GM18951 (cell line): ENCODE data around the gene SF3B3.

Source experiments
- POLR2A ChIP-seq: IDR thresholded peaks from 4 replicates; pipeline ENCODE4 v1.6.1; 2011; ENCODE audit warnings: mild to moderate bottlenecking; ENCODE audit not compliant: insufficient read length, insufficient read depth; ENCODE audit errors: extremely low read depth
- in situ Hi-C: fragments of 300-500 bp; cut with MboI; formaldehyde crosslinking; loops from one replicate; pipeline ENCODE4 v1.12.0; 2022; ENCODE audit warnings: low sequenced_read_pairs, mixed read lengths, inconsistent platforms; ENCODE audit not compliant: unreplicated experiment

The SF3B3 gene

GRCh38 chr16:70490261-70490660 lies 33.4 kb upstream of the SF3B3 start:
- no peak for TF ChIP-seq POLR2A
- in situ Hi-C loops = no loop called here

- no peak for TF ChIP-seq POLR2A
Observed at GRCh38 chr16:70493802-70494201, 29.8 kb upstream of the SF3B3 start.

GRCh38 chr16:70494202-70494770 lies 29.3 kb upstream of the SF3B3 start:
- TF ChIP-seq POLR2A = no peak
- in situ Hi-C loops = no loop called here

More at GRCh38 chr16:70493802-70494201, 29.8 kb upstream of the SF3B3 start:
- in situ Hi-C loops = no loop called here

GRCh38 chr16:70494777-70495176 lies 28.8 kb upstream of the SF3B3 start:
- no peak for TF ChIP-seq POLR2A
- in situ Hi-C loops = no loop called here

GRCh38 chr16:70495425-70496182 lies 28.0 kb upstream of the SF3B3 start:
- in situ Hi-C loops = no loop called here
- TF ChIP-seq POLR2A = no peak

GRCh38 chr16:70496513-70496912 lies 27.1 kb upstream of the SF3B3 start:
- in situ Hi-C loops = no loop called here
- TF ChIP-seq POLR2A = no peak

GRCh38 chr16:70508752-70509151 lies 14.9 kb upstream of the SF3B3 start:
- no peak for TF ChIP-seq POLR2A
- in situ Hi-C loops = no loop called here

- in situ Hi-C loops = no loop called here
Observed at GRCh38 chr16:70510216-70510615, 13.4 kb upstream of the SF3B3 start.

GRCh38 chr16:70511833-70512232 lies 11.8 kb upstream of the SF3B3 start:
- in situ Hi-C loops = no loop called here

More at GRCh38 chr16:70510216-70510615, 13.4 kb upstream of the SF3B3 start:
- TF ChIP-seq POLR2A = no peak

GRCh38 chr16:70512456-70512855 lies 11.2 kb upstream of the SF3B3 start:
- no peak for TF ChIP-seq POLR2A
- in situ Hi-C loops = no loop called here

More at GRCh38 chr16:70511833-70512232, 11.8 kb upstream of the SF3B3 start:
- no peak for TF ChIP-seq POLR2A

- in situ Hi-C loops = no loop called here
Observed at GRCh38 chr16:70520612-70521297, 2.9 kb upstream of the SF3B3 start.

GRCh38 chr16:70522216-70523075 lies 1.2 kb upstream of the SF3B3 start:
- TF ChIP-seq POLR2A = no peak
- in situ Hi-C loops = no loop called here

More at GRCh38 chr16:70520612-70521297, 2.9 kb upstream of the SF3B3 start:
- no peak for TF ChIP-seq POLR2A
